DND-41 (cell line): ENCODE measurements around the gene SLF2.

Experiments used
- ATAC-seq: fragments of 200-7000 bp; cut with Tn5 transposase; 3 replicates; pipeline ENCODE4 v1.9.1; 2021; ENCODE audit warnings: low read depth; ENCODE audit not compliant: insufficient read depth
- DNase-seq: peaks from one replicate; pipeline ENCODE4 v3.0.0-alpha.2; 2020
- H2AFZ ChIP-seq: 2 replicates; pipeline ENCODE4 v1.6.0; 2012; ENCODE audit warnings: low read depth, low read length
- H3K27ac ChIP-seq: 2 replicates; pipeline ENCODE4 v1.5.1; 2012; ENCODE audit warnings: low read length, inconsistent platforms
- H3K27me3 ChIP-seq: fragments of 200-600 bp; sonication (generic); 2 replicates; pipeline ENCODE4 v1.6.0; 2012; ENCODE audit warnings: low read length, mild to moderate bottlenecking, inconsistent platforms; ENCODE audit not compliant: insufficient read depth, poor library complexity
- H3K36me3 ChIP-seq: 2 replicates; pipeline ENCODE4 v1.5.1; 2012; ENCODE audit warnings: low read length, inconsistent platforms; ENCODE audit not compliant: insufficient read depth
- H3K4me1 ChIP-seq: 2 replicates; pipeline ENCODE4 v1.5.1; 2012; ENCODE audit warnings: mild to moderate bottlenecking, low read length; ENCODE audit not compliant: insufficient read depth
- H3K4me2 ChIP-seq: 2 replicates; pipeline ENCODE4 v1.6.0; 2012; ENCODE audit warnings: mild to moderate bottlenecking, moderate library complexity, low read length, inconsistent platforms; ENCODE audit not compliant: insufficient read depth
- H3K4me3 ChIP-seq, 2 experiments: fragments of 200-600 bp in 1 of 2; shearing (Covaris generic) in 1 of 2; 2 replicates each; pipeline ENCODE4 v1.5.1; 2012 to 2016; ENCODE audit warnings: inconsistent platforms in 2 of 2, low read length in 2 of 2, mild to moderate bottlenecking in 2 of 2, low read depth in 1 of 2, moderate library complexity in 1 of 2
- H3K79me2 ChIP-seq: 2 replicates; pipeline ENCODE4 v1.6.0; 2012; ENCODE audit warnings: low read length, inconsistent platforms; ENCODE audit not compliant: insufficient read depth
- H3K9ac ChIP-seq: 2 replicates; pipeline ENCODE4 v1.6.0; 2012; ENCODE audit warnings: low read depth, mild to moderate bottlenecking, inconsistent platforms, low read length, moderate library complexity
- H3K9me3 ChIP-seq: 2 replicates; pipeline ENCODE4 v1.5.1; 2012; ENCODE audit warnings: low read length, moderate library complexity, mild to moderate bottlenecking, inconsistent platforms; ENCODE audit not compliant: insufficient read depth, severe bottlenecking
- H4K20me1 ChIP-seq: 2 replicates; pipeline ENCODE4 v1.6.0; 2012; ENCODE audit warnings: low read length; ENCODE audit not compliant: insufficient read depth
- EZH2 ChIP-seq: IDR thresholded peaks from 3 replicates; pipeline ENCODE4 v1.6.1; 2012; ENCODE audit warnings: borderline replicate concordance, low read depth, mild to moderate bottlenecking, moderate library complexity, low read length, inconsistent platforms; ENCODE audit not compliant: severe bottlenecking
- TF ChIP-seq, protein P1 (sequence below): IDR thresholded peaks from 2 replicates; pipeline ENCODE4 v1.5.1; 2012; ENCODE audit warnings: borderline replicate concordance, low read length, moderate library complexity, mild to moderate bottlenecking; ENCODE audit not compliant: poor library complexity, severe bottlenecking; ENCODE audit errors: extremely low read depth

The SLF2 gene

DNA sequence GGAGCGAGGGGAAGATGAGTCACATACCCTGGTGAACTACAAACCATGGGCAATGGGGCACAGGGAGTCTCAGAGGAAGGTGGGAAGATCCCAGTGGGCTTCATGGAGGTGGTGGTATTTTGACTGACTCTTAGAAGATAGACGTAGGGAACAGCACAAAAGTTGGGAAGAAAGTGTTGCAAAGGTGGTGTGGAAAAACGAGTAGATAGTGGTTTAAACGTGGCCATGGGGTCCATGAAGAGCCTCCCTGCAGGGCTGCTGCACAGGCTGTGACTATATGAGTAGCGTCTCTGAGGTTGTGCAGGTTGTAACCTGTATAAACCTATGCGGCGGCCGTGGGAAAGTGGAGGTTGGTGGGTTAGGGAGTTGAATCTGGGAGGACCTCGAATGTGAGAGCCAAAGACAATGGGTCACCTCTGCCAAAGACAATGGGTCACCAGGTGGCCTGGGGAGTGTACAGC lies 100.6 kb downstream of the SLF2 start:
- Histone ChIP-seq H3K36me3 (no peaks in the 10 kb centered on the region), H3K79me2 (no peaks in the 10 kb centered on the region), H3K4me2 (no peak overlapping the region), H3K9ac (no peak overlapping the region), H2AFZ (no peak overlapping the region; the same call in 1 of the 2 replicates), H3K9me3 (no peaks in the 10 kb centered on the region), H3K27ac (no peak overlapping the region), H3K4me3 (no peak overlapping the region), H3K4me1 (peaks cover 7% of the 10 kb centered on the region; the same call in 1 of the 2 replicates), H4K20me1 (peaks cover 7% of the 10 kb centered on the region), H3K27me3 (no peaks in the 10 kb centered on the region)
- TF ChIP-seq, protein P1, sequence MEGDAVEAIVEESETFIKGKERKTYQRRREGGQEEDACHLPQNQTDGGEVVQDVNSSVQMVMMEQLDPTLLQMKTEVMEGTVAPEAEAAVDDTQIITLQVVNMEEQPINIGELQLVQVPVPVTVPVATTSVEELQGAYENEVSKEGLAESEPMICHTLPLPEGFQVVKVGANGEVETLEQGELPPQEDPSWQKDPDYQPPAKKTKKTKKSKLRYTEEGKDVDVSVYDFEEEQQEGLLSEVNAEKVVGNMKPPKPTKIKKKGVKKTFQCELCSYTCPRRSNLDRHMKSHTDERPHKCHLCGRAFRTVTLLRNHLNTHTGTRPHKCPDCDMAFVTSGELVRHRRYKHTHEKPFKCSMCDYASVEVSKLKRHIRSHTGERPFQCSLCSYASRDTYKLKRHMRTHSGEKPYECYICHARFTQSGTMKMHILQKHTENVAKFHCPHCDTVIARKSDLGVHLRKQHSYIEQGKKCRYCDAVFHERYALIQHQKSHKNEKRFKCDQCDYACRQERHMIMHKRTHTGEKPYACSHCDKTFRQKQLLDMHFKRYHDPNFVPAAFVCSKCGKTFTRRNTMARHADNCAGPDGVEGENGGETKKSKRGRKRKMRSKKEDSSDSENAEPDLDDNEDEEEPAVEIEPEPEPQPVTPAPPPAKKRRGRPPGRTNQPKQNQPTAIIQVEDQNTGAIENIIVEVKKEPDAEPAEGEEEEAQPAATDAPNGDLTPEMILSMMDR, result no peak
- TF ChIP-seq EZH2, result no peak
- DNase-seq, result no peak
- ATAC-seq, result no peak

DNA sequence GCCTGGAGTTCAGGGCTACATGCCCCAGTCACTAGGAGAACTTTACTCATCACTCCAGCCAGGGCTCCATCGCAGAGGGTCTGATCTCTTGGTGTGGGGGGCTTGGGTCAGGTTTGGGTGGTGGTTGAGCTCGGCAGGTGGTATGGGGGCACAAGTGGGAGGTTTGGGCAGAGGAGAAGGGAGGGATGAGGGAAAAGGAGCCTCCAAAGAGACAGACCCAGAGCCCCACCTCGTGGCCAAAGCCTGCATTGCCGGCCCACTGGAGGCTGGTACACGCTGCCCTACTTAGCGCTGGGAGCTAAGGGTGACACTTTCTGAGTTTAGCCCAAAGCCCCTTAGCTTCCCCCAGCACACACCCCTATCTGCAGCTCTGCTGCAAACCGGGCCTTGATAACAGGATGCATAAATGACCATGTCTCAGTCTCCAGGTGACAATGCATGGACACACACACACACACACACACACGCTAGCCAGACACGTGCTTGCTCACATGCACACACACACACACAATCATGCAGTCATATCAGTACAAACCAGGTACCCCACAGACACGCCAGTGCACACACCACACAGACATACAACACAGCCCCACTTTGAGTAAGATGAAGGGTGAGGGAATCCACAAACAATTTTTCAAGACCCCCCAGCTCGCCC lies 101.6 kb downstream of the SLF2 start:
- peaks cover 7% of the 10 kb centered on the region; the same call in 1 of the 2 replicates for H3K4me1 ChIP-seq
- H2AFZ ChIP-seq, result no peak overlapping the region; the same call in 1 of the 2 replicates
- no peak overlapping the region for H3K27ac ChIP-seq
- no peak overlapping the region for H3K4me3 ChIP-seq
- no peak overlapping the region for H3K4me2 ChIP-seq
- peak; percentile 77 for DNase-seq
- H3K36me3 ChIP-seq, result no peaks in the 10 kb centered on the region
- TF ChIP-seq EZH2, result no peak
- TF ChIP-seq, protein P1, result peak; percentile 92
- H3K9me3 ChIP-seq, result no peaks in the 10 kb centered on the region
- no peak overlapping the region for H3K9ac ChIP-seq
- H4K20me1 ChIP-seq, result peaks cover 7% of the 10 kb centered on the region
- peak; percentile 73 for ATAC-seq
- H3K27me3 ChIP-seq, result peaks cover 4% of the 10 kb centered on the region
- no peaks in the 10 kb centered on the region for H3K79me2 ChIP-seq
